Breast epithelium (tissue), 4 donors: ENCODE data around the gene GNAZ. TPM values are rescaled to one million over a fixed set of nuclear protein-coding genes. Genes with fewer than 3 reads are reported as not detected.

ENCODE experiments used
- DNase-seq, 2 donors: peaks; one replicate each; pipeline ENCODE4 v3.0.0-alpha.2; 2019; ENCODE audit warnings: low spot score in 2 of 2
- H3K27ac ChIP-seq, 2 donors: fragments of 200-600 bp; sonication (generic) in 1 of 2; one replicate each; pipeline ENCODE4 v1.5.1; 2016 to 2019; ENCODE audit warnings: mild to moderate bottlenecking in 1 of 2
- H3K27me3 ChIP-seq, 2 donors: fragments of 200-600 bp; sonication (generic) in 1 of 2; one replicate each; pipeline versions ENCODE4 v1.5.1 to v1.6.0; 2017 to 2019; ENCODE audit warnings: control low read depth in 1 of 2, mild to moderate bottlenecking in 1 of 2
- H3K36me3 ChIP-seq: fragments of 200-600 bp; one replicate; pipeline ENCODE4 v1.5.1; 2019
- H3K4me1 ChIP-seq, 2 donors: fragments of 200-600 bp; sonication (generic); one replicate each; pipeline ENCODE4 v1.5.1; 2016 to 2019; ENCODE audit warnings: control low read depth in 1 of 2
- H3K4me3 ChIP-seq, 3 donors: fragments of 200-600 bp; sonication (generic); 1 replicate in 2 of 3; 2 replicates in 1 of 3; pipeline ENCODE4 v1.5.1; 2016 to 2019; ENCODE audit warnings: mild to moderate bottlenecking in 3 of 3, moderate library complexity in 2 of 3
- H3K9me3 ChIP-seq, 2 donors: fragments of 200-600 bp; sonication (generic) in 1 of 2; one replicate each; pipeline ENCODE4 v1.5.1; 2016 to 2019; ENCODE audit warnings: control low read depth in 1 of 2
- POLR2A ChIP-seq: fragments of 450-650 bp; IDR thresholded peaks from one replicate; pipeline ENCODE4 v1.6.1; 2016; ENCODE audit warnings: antibody characterized with exemption, mild to moderate bottlenecking, moderate library complexity
- POLR2AphosphoS5 ChIP-seq, 3 donors: sonication (generic); formaldehyde crosslinking; IDR thresholded peaks; one replicate each; pipeline ENCODE4 v1.6.1; 2017; ENCODE audit warnings: antibody characterized with exemption in 3 of 3
- intact Hi-C: fragments of 100-400 bp; cut with DNase I; formaldehyde crosslinking; loops from one replicate; pipeline ENCODE4 v1.15.1; 2023; ENCODE audit warnings: low total_unique reads
- total RNA-seq, 3 donors: library from RNA; depleted of rRNA; stranded (reverse); fragments of >200 nt; gene quantifications; one replicate each; pipeline ENCODE4 v1.1.0, GENCODE V29; 2016
- TF ChIP-seq, protein P1 (sequence below), 3 donors: fragments of 450-650 bp; IDR thresholded peaks; one replicate each; pipeline ENCODE4 v1.5.1; 2016 to 2017; ENCODE audit warnings: antibody characterized with exemption in 3 of 3, mild to moderate bottlenecking in 3 of 3, moderate library complexity in 3 of 3

Gene GNAZ
- total RNA-seq, 3 donors from 2014 or later, result 5.0 to 15.7 (median 5.3) TPM

DNA sequence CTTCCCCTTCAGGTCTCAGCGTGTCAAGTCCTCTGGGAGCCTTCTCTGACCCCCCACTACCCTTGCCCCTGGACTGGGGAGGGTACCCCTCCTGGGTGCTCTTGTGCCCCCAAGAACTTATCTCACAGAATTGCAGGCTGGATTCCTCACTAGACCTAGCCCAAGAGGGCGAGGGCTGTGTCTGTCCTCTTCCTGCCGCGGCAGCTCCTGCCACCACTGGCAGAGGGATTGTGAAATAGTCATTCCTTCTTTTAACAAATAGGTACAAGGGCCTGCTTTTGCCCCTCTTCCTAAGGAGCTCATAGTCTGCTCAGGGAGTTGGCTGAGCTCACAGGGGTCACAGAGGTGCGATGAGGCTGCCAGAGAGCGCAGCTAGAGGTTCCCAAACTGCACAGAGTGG, 80.4 kb downstream of the GNAZ start:
- no peaks in the 10 kb centered on the region for H3K9me3 ChIP-seq
- H3K4me1 ChIP-seq, result peaks cover 2 to 13% of the 10 kb centered on the region in 2 donors
- DNase-seq, result no peak
- intact Hi-C loops, result no loop called here
- TF ChIP-seq POLR2A (no peak), POLR2AphosphoS5 (IDR thresholded peaks at IDR 0.05) (no peak)
- TF ChIP-seq, protein P1, sequence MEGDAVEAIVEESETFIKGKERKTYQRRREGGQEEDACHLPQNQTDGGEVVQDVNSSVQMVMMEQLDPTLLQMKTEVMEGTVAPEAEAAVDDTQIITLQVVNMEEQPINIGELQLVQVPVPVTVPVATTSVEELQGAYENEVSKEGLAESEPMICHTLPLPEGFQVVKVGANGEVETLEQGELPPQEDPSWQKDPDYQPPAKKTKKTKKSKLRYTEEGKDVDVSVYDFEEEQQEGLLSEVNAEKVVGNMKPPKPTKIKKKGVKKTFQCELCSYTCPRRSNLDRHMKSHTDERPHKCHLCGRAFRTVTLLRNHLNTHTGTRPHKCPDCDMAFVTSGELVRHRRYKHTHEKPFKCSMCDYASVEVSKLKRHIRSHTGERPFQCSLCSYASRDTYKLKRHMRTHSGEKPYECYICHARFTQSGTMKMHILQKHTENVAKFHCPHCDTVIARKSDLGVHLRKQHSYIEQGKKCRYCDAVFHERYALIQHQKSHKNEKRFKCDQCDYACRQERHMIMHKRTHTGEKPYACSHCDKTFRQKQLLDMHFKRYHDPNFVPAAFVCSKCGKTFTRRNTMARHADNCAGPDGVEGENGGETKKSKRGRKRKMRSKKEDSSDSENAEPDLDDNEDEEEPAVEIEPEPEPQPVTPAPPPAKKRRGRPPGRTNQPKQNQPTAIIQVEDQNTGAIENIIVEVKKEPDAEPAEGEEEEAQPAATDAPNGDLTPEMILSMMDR (IDR thresholded peaks at IDR 0.05), result no peak
- H3K27ac ChIP-seq, result no peak overlapping the region
- H3K4me3 ChIP-seq, result no peak overlapping the region
- no peaks in the 10 kb centered on the region for H3K36me3 ChIP-seq
- H3K27me3 ChIP-seq, result no peaks in the 10 kb centered on the region

- Histone ChIP-seq H3K4me3 (no peak overlapping the region), H3K27ac (no peak overlapping the region), H3K27me3 (no peaks in the 10 kb centered on the region), H3K36me3 (no peaks in the 10 kb centered on the region), H3K4me1 (peaks cover 0 to 12% of the 10 kb centered on the region in 2 donors), H3K9me3 (no peaks in the 10 kb centered on the region)
- no peak for TF ChIP-seq POLR2A
- TF ChIP-seq, protein P1 (IDR thresholded peaks at IDR 0.05), result no peak
- TF ChIP-seq POLR2AphosphoS5 (IDR thresholded peaks at IDR 0.05), result no peak
- no peak for DNase-seq
- intact Hi-C loops, result no loop called here
Measured at GRCh38 chr22:23151827-23152226, 81.5 kb downstream of the GNAZ start.

- TF ChIP-seq POLR2AphosphoS5 (IDR thresholded peaks at IDR 0.05) (no peak), POLR2A (no peak)
- H3K36me3 ChIP-seq, result no peaks in the 10 kb centered on the region
- peaks cover 0 to 5% of the 10 kb centered on the region in 2 donors for H3K4me1 ChIP-seq
Measured at GRCh38 chr22:23152238-23153114, 82.2 kb downstream of the GNAZ start.

DNA sequence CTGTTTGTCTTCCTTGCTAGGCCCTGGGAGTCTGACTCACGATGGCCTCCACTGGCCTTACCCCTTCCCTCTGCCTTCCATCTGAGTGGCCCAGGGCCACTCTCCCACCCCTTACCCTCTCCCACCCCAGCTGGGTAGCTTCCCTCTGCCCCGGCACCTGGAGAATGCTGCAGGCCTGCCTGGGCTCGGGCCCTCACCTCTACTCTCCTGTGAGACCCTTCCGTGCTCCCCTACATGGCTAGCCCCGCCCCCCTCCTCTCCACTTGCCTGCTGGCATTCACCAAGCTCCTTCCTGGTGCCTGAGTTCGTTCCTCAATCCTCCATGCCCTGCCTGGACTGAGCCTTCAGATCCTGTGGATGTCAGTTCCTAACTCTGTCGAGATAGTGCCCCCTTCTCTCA, 83.7 kb downstream of the GNAZ start:
- no peak overlapping the region for H3K27ac ChIP-seq
- TF ChIP-seq POLR2AphosphoS5 (IDR thresholded peaks at IDR 0.05), result no peak
- no peak for TF ChIP-seq POLR2A
- TF ChIP-seq, protein P1 (IDR thresholded peaks at IDR 0.05), result no peak
- no peak overlapping the region for H3K4me3 ChIP-seq
- H3K36me3 ChIP-seq, result no peaks in the 10 kb centered on the region
- no peaks in the 10 kb centered on the region for H3K4me1 ChIP-seq
- no peaks in the 10 kb centered on the region for H3K9me3 ChIP-seq
- intact Hi-C loops, result no loop called here
- DNase-seq, result no peak
- H3K27me3 ChIP-seq, result no peaks in the 10 kb centered on the region

More at GRCh38 chr22:23152238-23153114, 82.2 kb downstream of the GNAZ start:
- intact Hi-C loops, result no loop called here
- DNase-seq, result no peak
- Histone ChIP-seq H3K9me3 (no peaks in the 10 kb centered on the region), H3K27ac (no peak overlapping the region), H3K27me3 (no peaks in the 10 kb centered on the region), H3K4me3 (no peak overlapping the region)

DNA sequence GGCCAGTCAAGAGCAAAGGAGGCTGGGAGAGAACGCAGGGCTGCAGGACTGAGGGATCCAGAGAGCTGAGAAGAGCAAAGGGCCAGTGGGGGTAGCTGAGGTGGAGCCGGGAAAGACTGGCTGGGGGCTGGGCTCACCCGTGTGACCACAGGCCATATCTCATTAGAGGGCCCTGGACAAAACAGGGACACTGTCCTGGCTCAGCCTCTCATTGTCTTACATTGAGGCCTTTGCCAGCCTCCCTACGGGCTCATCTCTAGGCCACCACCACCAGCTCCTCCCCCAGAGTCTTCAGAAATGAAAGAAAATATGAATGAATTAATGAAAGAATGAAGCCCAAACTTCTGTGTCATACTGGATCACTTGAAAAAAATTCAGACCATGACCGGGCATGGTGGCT, 84.1 kb downstream of the GNAZ start:
- H3K4me1 ChIP-seq, result no peaks in the 10 kb centered on the region
- intact Hi-C loops, result no loop called here
- H3K36me3 ChIP-seq, result no peaks in the 10 kb centered on the region
- no peaks in the 10 kb centered on the region for H3K9me3 ChIP-seq
- no peak for DNase-seq
- H3K27me3 ChIP-seq, result no peaks in the 10 kb centered on the region
- H3K4me3 ChIP-seq, result no peak overlapping the region
- TF ChIP-seq POLR2AphosphoS5 (IDR thresholded peaks at IDR 0.05), result no peak
- TF ChIP-seq, protein P1 (IDR thresholded peaks at IDR 0.05), result no peak
- TF ChIP-seq POLR2A, result no peak
- no peak overlapping the region for H3K27ac ChIP-seq
